Measurements from ENCODE around the gene PDE7B.
"Not testable (repeated sequence)": the region's sequence is repeated elsewhere in the genome, so short reads cannot be mapped to it uniquely, and the experiment has no call there.

The PDE7B gene

GRCh38 chr6:136114661-136115060, 263.2 kb downstream of the PDE7B start:
- Mint-ChIP-seq H3K27me3 (no peaks in the 10 kb centered on the region), H3K36me3 (peaks cover 5 to 9% of the 10 kb centered on the region in 2 donors), H3K27ac (no peak overlapping the region), H3K4me1 (no peaks in the 10 kb centered on the region), H3K4me3 (no peak overlapping the region), H3K9me3 (no peaks in the 10 kb centered on the region)
- DNase-seq: no peak
- ATAC-seq (replicated peaks): no peak

DNA sequence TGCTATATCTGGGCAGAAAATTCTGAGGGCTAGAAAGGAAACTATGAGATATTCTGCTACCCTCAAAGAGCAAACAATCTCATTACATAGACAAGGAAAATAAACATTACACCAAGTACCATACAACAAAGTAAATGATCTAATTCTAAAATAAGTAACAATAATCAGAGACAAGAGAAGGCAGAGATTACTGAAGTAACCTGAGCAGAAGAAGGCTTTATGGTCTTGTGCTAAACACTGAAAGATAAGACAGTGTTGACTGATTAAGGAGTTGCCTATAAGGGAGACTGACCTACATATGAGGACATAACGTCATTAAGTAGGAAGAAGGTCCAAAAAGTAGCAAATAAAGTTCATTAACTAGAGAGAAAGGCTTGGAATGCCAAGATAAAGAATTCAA, 264.4 kb downstream of the PDE7B start:
- peaks cover 1 to 6% of the 10 kb centered on the region in 2 donors for H3K36me3 Mint-ChIP-seq
- H3K4me3 Mint-ChIP-seq: no peak overlapping the region
- H3K27ac Mint-ChIP-seq: no peak overlapping the region
- no peaks in the 10 kb centered on the region for H3K9me3 Mint-ChIP-seq
- H3K4me1 Mint-ChIP-seq: no peaks in the 10 kb centered on the region
- no peaks in the 10 kb centered on the region for H3K27me3 Mint-ChIP-seq
- no peak for ATAC-seq (replicated peaks)
- no peak for DNase-seq

DNA sequence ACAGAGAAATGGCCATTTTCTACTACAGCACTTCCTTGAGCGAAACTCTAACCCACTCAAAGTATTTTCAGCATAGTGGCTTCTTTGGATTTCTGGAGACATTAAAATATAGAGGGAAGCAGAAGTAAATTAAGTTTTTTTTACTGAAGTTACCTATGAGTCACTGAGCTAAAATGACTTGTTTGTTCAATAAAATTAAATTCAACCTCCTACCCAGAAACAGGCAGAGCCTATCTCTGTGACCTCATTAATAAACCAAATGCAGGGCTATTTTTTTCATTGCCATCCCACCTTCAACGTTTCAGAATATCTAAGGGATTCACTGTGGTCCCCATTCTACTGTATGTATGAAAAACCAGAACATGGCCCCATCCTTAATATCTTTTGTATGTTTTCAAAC, 265.6 kb downstream of the PDE7B start:
- H3K9me3 Mint-ChIP-seq: no peaks in the 10 kb centered on the region

GRCh38 chr6:136118787-136119186, 267.3 kb downstream of the PDE7B start:
- ATAC-seq (replicated peaks): no peak

More for the DNA sequence above, 265.6 kb downstream of the PDE7B start:
- no peak overlapping the region for H3K4me3 Mint-ChIP-seq
- ATAC-seq (replicated peaks) (no peak), DNase-seq (no peak)
- H3K36me3 Mint-ChIP-seq: peaks cover 5 to 6% of the 10 kb centered on the region in 2 donors
- no peaks in the 10 kb centered on the region for H3K4me1 Mint-ChIP-seq
- no peaks in the 10 kb centered on the region for H3K27me3 Mint-ChIP-seq
- no peak overlapping the region for H3K27ac Mint-ChIP-seq

DNA sequence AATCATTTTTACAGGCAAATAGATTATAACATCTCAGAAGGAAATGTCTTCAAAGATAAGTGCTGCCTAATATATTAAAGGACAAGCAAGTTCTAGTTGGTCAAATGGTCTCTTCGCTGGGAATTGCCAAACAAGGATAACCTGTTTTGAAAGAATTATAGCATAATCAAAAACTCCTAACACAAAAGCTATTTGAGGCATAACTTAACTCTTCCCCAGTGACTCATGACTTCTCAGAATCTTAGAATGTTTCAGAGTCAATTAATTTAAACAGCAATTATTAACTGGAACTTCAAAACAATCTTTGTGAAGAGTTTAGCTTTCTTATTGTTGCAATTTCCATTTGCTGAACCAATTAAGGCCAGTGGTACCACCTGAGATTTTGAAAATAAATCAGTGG, 272.0 kb downstream of the PDE7B start:
- ATAC-seq (replicated peaks): no peak
- Mint-ChIP-seq H3K36me3 (peaks cover 2 to 5% of the 10 kb centered on the region in 2 donors), H3K4me3 (no peak overlapping the region), H3K27me3 (no peaks in the 10 kb centered on the region), H3K27ac (no peak overlapping the region), H3K9me3 (peaks cover 0 to 2% of the 10 kb centered on the region in 2 donors), H3K4me1 (no peaks in the 10 kb centered on the region)
- no peak for DNase-seq

More at GRCh38 chr6:136118787-136119186, 267.3 kb downstream of the PDE7B start:
- Mint-ChIP-seq H3K27ac (no peak overlapping the region), H3K4me3 (no peak overlapping the region), H3K4me1 (no peaks in the 10 kb centered on the region), H3K27me3 (no peaks in the 10 kb centered on the region), H3K36me3 (peaks cover 5 to 6% of the 10 kb centered on the region in 2 donors), H3K9me3 (no peaks in the 10 kb centered on the region)
- DNase-seq: no peak

- ATAC-seq (replicated peaks): no peak
- Mint-ChIP-seq H3K4me3 (no peak overlapping the region), H3K9me3 (peaks cover 7 to 10% of the 10 kb centered on the region in 2 donors), H3K36me3 (peaks cover 5 to 22% of the 10 kb centered on the region in 2 donors), H3K4me1 (no peaks in the 10 kb centered on the region), H3K27ac (no peak overlapping the region), H3K27me3 (no peaks in the 10 kb centered on the region)
- no peak for DNase-seq
Observed at GRCh38 chr6:136125585-136125984, 274.1 kb downstream of the PDE7B start.

GRCh38 chr6:136127873-136128272, 276.4 kb downstream of the PDE7B start:
- DNase-seq (no peak), ATAC-seq (replicated peaks) (no peak)
- H3K27ac Mint-ChIP-seq: no peak overlapping the region
- no peaks in the 10 kb centered on the region for H3K27me3 Mint-ChIP-seq
- peaks cover 0 to 5% of the 10 kb centered on the region in 2 donors for H3K4me1 Mint-ChIP-seq
- H3K36me3 Mint-ChIP-seq: peaks cover 5 to 18% of the 10 kb centered on the region in 2 donors
- no peak overlapping the region for H3K4me3 Mint-ChIP-seq
- H3K9me3 Mint-ChIP-seq: peaks cover 7 to 11% of the 10 kb centered on the region in 2 donors

DNA sequence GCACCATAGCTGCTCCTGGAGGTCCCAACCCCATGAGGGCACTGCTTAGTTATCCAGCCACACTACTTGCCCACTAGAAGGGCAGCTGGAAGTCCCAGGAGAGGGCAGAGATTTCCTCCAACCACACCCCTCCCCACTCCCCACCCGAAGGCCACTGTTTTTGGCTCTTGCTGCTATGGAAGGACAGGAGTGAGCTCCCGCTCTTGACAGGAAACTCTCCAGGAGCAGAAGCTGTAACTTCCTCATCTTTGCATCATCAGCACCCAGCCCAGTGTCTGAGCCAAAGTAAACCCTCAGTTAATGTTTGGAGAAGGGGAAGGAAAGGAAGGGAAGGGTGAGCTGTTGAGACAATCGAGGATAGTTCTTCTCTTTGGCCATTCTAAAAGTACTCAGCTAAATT, 277.9 kb downstream of the PDE7B start:
- Mint-ChIP-seq H3K27me3 (no peaks in the 10 kb centered on the region), H3K9me3 (peaks cover 7 to 11% of the 10 kb centered on the region in 2 donors), H3K4me1 (peaks cover 0 to 5% of the 10 kb centered on the region in 2 donors), H3K36me3 (peaks cover 5 to 18% of the 10 kb centered on the region in 2 donors), H3K27ac (no peak overlapping the region), H3K4me3 (no peak overlapping the region)
- ATAC-seq (replicated peaks) (no peak), DNase-seq (no peak)

- peaks cover 4 to 8% of the 10 kb centered on the region in 2 donors for H3K9me3 Mint-ChIP-seq
- H3K27me3 Mint-ChIP-seq: no peaks in the 10 kb centered on the region
- peaks cover 0 to 5% of the 10 kb centered on the region in 2 donors for H3K4me1 Mint-ChIP-seq
- DNase-seq: no peak
- H3K4me3 Mint-ChIP-seq: no peak overlapping the region
- H3K27ac Mint-ChIP-seq: no peak overlapping the region
- no peak for ATAC-seq (replicated peaks)
- peaks cover 8 to 14% of the 10 kb centered on the region in 2 donors for H3K36me3 Mint-ChIP-seq
Observed at GRCh38 chr6:136134268-136134667, 282.8 kb downstream of the PDE7B start.

DNA sequence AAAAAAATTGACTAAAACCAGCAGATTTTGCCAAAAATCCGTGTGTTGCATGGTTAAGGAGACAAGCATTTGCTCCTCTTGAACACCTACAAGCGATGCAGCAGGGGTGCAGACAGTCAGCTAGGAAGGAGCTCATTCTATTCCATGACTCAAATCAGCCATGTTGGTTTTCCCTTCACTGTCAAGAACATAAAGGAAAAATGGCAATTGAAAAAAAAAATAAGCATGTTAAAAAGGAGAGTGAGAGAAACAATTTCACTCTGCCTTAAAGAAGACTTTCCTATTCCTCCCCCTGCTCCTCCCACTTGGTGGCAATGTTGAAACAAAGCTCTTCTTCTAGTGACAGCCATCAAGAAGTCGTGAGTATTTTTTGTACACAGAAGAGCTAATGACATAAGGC, 283.2 kb downstream of the PDE7B start:
- no peak overlapping the region for H3K27ac Mint-ChIP-seq
- DNase-seq (no peak), ATAC-seq (replicated peaks) (no peak)
- peaks cover 0 to 5% of the 10 kb centered on the region in 2 donors for H3K4me1 Mint-ChIP-seq
- no peaks in the 10 kb centered on the region for H3K27me3 Mint-ChIP-seq
- H3K4me3 Mint-ChIP-seq: no peak overlapping the region
- peaks cover 8 to 9% of the 10 kb centered on the region in 2 donors for H3K36me3 Mint-ChIP-seq
- H3K9me3 Mint-ChIP-seq: peaks cover 4 to 8% of the 10 kb centered on the region in 2 donors

DNA sequence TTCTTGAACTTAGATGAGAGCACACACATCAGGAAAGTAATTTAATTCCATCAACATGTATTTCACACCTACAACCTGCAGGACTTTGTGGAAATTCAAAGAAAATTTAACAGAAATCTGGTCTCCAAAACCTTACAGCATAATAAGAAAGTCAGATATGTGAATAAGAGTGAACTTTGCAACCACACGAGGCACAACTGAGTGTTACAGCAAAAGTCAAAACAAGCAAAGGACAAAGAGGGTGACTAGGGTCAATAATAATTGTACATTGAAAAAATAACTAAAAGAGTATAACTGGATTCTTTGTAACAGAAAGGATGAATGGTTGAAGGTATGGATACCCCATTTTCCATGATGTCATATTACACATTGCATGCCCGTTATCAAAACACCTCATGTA, 284.8 kb downstream of the PDE7B start:
- H3K4me3 Mint-ChIP-seq: no peak overlapping the region
- ATAC-seq (replicated peaks): no peak

DNA sequence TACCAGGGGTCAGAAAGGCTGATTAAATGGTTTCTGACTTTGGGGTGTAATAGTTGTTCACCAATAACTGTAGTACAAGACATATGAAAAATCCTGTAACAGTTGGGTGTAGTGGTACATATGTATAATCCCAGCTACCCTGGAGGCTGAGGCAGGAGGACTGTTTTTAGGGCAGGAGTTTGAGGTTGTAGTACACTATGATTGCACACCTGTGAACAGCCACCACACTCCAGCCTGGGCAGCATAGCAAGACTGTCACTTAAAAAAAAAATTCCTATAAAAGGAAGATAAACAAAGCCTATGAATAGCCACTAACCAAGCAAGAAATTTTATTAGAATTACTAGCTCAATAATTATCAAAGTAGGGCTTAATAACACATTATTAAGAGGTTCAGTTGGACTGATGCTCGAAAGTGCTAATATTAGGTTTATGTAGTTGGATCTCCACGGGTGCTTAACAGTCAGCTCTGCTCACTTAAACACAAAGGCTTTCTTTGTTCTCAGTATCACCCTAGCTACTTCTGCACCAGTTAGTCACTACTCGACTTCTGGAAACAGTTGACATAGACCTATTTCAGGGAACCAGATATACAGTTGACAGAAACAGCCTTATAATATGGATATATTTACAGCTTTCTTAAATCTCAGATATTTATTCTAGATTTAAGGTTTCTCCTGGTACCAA, 285.6 kb downstream of the PDE7B start:
- H3K4me1 Mint-ChIP-seq: peaks cover 0 to under 1% of the 10 kb centered on the region in 2 donors
- peaks cover 6 to 8% of the 10 kb centered on the region in 2 donors for H3K36me3 Mint-ChIP-seq
- no peak for DNase-seq
- no peaks in the 10 kb centered on the region for H3K27me3 Mint-ChIP-seq
- ATAC-seq (replicated peaks): no peak
- H3K9me3 Mint-ChIP-seq: peaks cover 5 to 7% of the 10 kb centered on the region in 2 donors
- H3K4me3 Mint-ChIP-seq: no peak overlapping the region
- H3K27ac Mint-ChIP-seq: no peak overlapping the region

More for the DNA sequence above, 284.8 kb downstream of the PDE7B start:
- peaks cover 0 to 5% of the 10 kb centered on the region in 2 donors for H3K4me1 Mint-ChIP-seq
- H3K27ac Mint-ChIP-seq: no peak overlapping the region
- H3K27me3 Mint-ChIP-seq: no peaks in the 10 kb centered on the region
- H3K36me3 Mint-ChIP-seq: peaks cover 0 to 5% of the 10 kb centered on the region in 2 donors
- no peak for DNase-seq
- peaks cover 0 to 2% of the 10 kb centered on the region in 2 donors for H3K9me3 Mint-ChIP-seq

DNA sequence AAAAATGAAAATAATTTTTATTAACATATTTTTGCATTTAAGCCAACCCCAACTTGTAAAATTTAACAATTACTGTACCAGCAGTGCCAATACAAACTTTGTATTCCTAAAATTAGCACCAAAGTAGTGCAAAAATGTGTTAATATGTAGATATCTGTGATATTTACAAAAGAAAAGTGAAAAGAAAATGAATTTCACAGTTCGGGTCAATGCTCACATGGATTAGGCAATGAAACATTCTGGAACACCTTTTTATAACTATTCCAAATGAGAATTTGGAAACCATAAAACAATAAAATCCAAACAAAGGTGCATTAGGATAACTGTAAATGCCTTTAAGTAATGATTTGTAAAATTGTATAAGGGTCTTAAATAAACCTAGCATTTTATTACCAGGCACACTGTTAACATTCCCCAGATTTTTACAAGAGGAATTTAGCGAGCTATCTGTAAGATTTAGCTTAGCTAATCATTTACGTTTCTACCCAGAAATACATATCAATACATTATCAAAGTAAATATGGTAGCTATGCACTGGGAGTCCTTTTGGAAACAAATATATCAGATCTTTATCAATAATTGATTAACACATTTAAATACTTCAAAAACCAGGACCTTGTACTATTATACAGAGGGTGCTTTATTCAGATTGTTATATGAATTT, 286.4 kb downstream of the PDE7B start:
- Mint-ChIP-seq H3K9me3 (peaks cover 5 to 7% of the 10 kb centered on the region in 2 donors), H3K4me1 (no peaks in the 10 kb centered on the region), H3K4me3 (no peak overlapping the region), H3K27me3 (no peaks in the 10 kb centered on the region), H3K27ac (no peak overlapping the region), H3K36me3 (peaks cover 6 to 7% of the 10 kb centered on the region in 2 donors)
- DNase-seq (no peak), ATAC-seq (replicated peaks) (no peak)

DNA sequence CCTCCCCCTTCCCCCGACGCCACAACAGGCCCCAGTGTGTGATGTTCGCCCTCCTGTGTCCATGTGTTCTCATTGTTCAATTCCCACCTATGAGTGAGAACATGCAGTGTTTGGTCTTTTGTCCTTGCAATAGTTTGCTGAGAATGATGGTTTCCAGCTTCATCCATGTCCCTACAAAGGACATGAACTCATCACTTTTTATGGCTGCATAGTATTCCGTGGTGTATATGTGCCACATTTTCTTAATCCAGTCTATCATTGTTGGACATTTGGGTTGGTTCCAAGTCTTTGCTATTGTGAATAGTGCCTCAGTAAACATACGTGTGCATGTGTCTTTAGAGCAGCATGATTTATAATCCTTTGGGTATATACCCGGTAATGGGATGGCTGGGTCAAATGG, 287.6 kb downstream of the PDE7B start:
- not testable (repeated sequence) for H3K9me3 Mint-ChIP-seq; H3K4me1 Mint-ChIP-seq; H3K27ac Mint-ChIP-seq; H3K36me3 Mint-ChIP-seq; ATAC-seq (replicated peaks); H3K4me3 Mint-ChIP-seq; DNase-seq; H3K27me3 Mint-ChIP-seq

Data from stimulated activated naive B cell treated with anti-CD40 and anti-IgM and Interleukin-4, amounts not matched to agents 10 μg/mL and 1 μg/mL and 100 μg/mL, for 72 hours (primary cell).